ENCODE data around the gene MBLAC1.

MBLAC1 gene

GRCh38 chr7:100156331-100157068 lies 29.7 kb downstream of the MBLAC1 start:
- no peak overlapping the region for H3K4me3 ChIP-seq (ENCODE audit: low read depth, low read length)

GRCh38 chr7:100157069-100157333 lies 30.2 kb downstream of the MBLAC1 start:
- no peak for TF ChIP-seq CTCF (IDR thresholded peaks at IDR 0.05; ENCODE audit: borderline replicate concordance, insufficient read depth, low read depth, low read length)

More at GRCh38 chr7:100156331-100157068, 29.7 kb downstream of the MBLAC1 start:
- TF ChIP-seq CTCF (IDR thresholded peaks at IDR 0.05; ENCODE audit: borderline replicate concordance, insufficient read depth, low read depth, low read length), result no peak

GRCh38 chr7:100157334-100158228 lies 30.8 kb downstream of the MBLAC1 start:
- TF ChIP-seq CTCF (IDR thresholded peaks at IDR 0.05; ENCODE audit: borderline replicate concordance, insufficient read depth, low read depth, low read length), result peak; percentile 23; the same call in 1 of the 2 replicates
- H3K4me3 ChIP-seq (ENCODE audit: low read depth, low read length), result peak overlapping the region; percentile 78

More at GRCh38 chr7:100157069-100157333, 30.2 kb downstream of the MBLAC1 start:
- no peak overlapping the region for H3K4me3 ChIP-seq (ENCODE audit: low read depth, low read length)

GRCh38 chr7:100158229-100159098 lies 31.7 kb downstream of the MBLAC1 start, which contains the start of gene TRAPPC14:
Gene TRAPPC14 (minus strand): TSS chr7:100158723. CDS start chr7:100158499, 224 bp downstream.
- peak within 1 kb of the TSS; percentile 78 for H3K4me3 ChIP-seq (ENCODE audit: low read depth, low read length)
- no peak for TF ChIP-seq CTCF (IDR thresholded peaks at IDR 0.05; ENCODE audit: borderline replicate concordance, insufficient read depth, low read depth, low read length)

GRCh38 chr7:100159099-100159623 lies 32.4 kb downstream of the MBLAC1 start:
- peak; percentile 19; the same call in 1 of the 2 replicates for TF ChIP-seq CTCF (IDR thresholded peaks at IDR 0.05; ENCODE audit: borderline replicate concordance, insufficient read depth, low read depth, low read length)
- H3K4me3 ChIP-seq (ENCODE audit: low read depth, low read length), result peak overlapping the region; percentile 78

- TF ChIP-seq CTCF (IDR thresholded peaks at IDR 0.05; ENCODE audit: borderline replicate concordance, insufficient read depth, low read depth, low read length), result no peak
- H3K4me3 ChIP-seq (ENCODE audit: low read depth, low read length), result no peak overlapping the region
These were observed 33.3 kb downstream of the MBLAC1 start for GRCh38 chr7:100160067-100160466.
